HEK293T (cell line): ENCODE data around the gene HOXD10.

Experiments used
- BHLHE40 ChIP-seq: fragments of 450-650 bp; IDR thresholded peaks from 2 replicates; pipeline ENCODE4 v1.6.1; 2016; ENCODE audit warnings: mild to moderate bottlenecking, moderate library complexity, borderline replicate concordance
- ELF4 ChIP-seq: fragments of 450-650 bp; IDR thresholded peaks from 2 replicates; pipeline ENCODE4 v1.6.1; 2017; ENCODE audit warnings: antibody characterized with exemption
- FOXA1 ChIP-seq: fragments of 450-650 bp; IDR thresholded peaks from 2 replicates; pipeline ENCODE4 v1.6.1; 2016; ENCODE audit warnings: mild to moderate bottlenecking
- FOXK2 ChIP-seq: fragments of 450-650 bp; IDR thresholded peaks from 2 replicates; pipeline ENCODE4 v1.6.1; 2016; ENCODE audit warnings: mild to moderate bottlenecking
- FOXM1 ChIP-seq: fragments of 450-650 bp; IDR thresholded peaks from 2 replicates; pipeline ENCODE4 v1.6.1; 2017; ENCODE audit warnings: mild to moderate bottlenecking, borderline replicate concordance
- HDGF ChIP-seq: fragments of 450-650 bp; IDR thresholded peaks from 2 replicates; pipeline ENCODE4 v1.6.1; 2017; ENCODE audit warnings: antibody characterized with exemption, borderline replicate concordance
- LEF1 ChIP-seq: fragments of 450-650 bp; IDR thresholded peaks from 2 replicates; pipeline ENCODE4 v1.6.1; 2017; ENCODE audit warnings: mild to moderate bottlenecking, borderline replicate concordance
- NFRKB ChIP-seq: fragments of 450-650 bp; IDR thresholded peaks from 2 replicates; pipeline ENCODE4 v1.6.1; 2016; ENCODE audit warnings: mild to moderate bottlenecking, moderate library complexity
- SP1 ChIP-seq: fragments of 450-650 bp; IDR thresholded peaks from 2 replicates; pipeline ENCODE4 v1.6.1; 2017
- TARDBP ChIP-seq: fragments of 450-650 bp; IDR thresholded peaks from 2 replicates; pipeline ENCODE4 v1.6.1; 2016
- ZNF384 ChIP-seq: fragments of 450-650 bp; IDR thresholded peaks from 2 replicates; pipeline ENCODE4 v1.6.1; 2016
- TF ChIP-seq, protein P1 (sequence below): fragments of 450-650 bp; IDR thresholded peaks from 2 replicates; pipeline ENCODE4 v1.6.1; 2016

DNA sequence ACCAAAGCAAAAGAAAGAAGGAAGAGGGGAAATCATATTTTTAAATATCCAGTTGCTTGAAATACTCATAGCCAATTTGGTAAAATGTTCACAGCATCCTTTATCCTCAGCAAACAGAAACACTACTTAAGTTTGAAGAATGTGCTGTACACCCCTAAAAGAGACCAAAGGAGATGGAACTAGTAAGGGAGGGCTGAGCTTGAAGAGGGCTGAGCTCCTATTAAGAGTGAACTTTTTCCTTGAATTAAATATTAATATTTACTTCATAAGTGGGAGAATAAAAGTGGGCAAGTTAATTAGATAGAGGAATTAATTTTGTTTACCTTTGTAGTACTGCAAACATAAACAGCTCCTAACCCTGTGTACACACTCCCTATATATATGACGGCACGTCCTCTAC is 39.8 kb upstream of the HOXD10 start:
- TF ChIP-seq BHLHE40 (no peak), NFRKB (no peak), TARDBP (no peak), LEF1 (no peak), SP1 (no peak), ELF4 (no peak), FOXA1 (no peak), FOXK2 (no peak), FOXM1 (no peak), HDGF (no peak), ZNF384 (no peak)
- TF ChIP-seq, protein P1, sequence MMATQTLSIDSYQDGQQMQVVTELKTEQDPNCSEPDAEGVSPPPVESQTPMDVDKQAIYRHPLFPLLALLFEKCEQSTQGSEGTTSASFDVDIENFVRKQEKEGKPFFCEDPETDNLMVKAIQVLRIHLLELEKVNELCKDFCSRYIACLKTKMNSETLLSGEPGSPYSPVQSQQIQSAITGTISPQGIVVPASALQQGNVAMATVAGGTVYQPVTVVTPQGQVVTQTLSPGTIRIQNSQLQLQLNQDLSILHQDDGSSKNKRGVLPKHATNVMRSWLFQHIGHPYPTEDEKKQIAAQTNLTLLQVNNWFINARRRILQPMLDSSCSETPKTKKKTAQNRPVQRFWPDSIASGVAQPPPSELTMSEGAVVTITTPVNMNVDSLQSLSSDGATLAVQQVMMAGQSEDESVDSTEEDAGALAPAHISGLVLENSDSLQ = no peak
